Activated T-cell treated with anti-CD3 and anti-CD28 coated beads, Interleukin-2, amount 50 U/mL, for 24 hours (primary cell): ENCODE results near the gene PARVB.

ENCODE experiments used
- DNase-seq: peaks from one replicate; pipeline ENCODE4 v3.0.0-alpha.2; 2020
- H3K27ac Mint-ChIP-seq: 2 replicates; pipeline ENCODE4 v1.8.0; 2020; ENCODE audit warnings: mild to moderate bottlenecking, mixed read lengths
- H3K27me3 Mint-ChIP-seq: 2 replicates; pipeline ENCODE4 v1.8.0; 2020; ENCODE audit warnings: mixed read lengths
- H3K36me3 Mint-ChIP-seq: 2 replicates; pipeline ENCODE4 v1.8.0; 2020; ENCODE audit warnings: low read depth, mixed read lengths
- H3K4me1 Mint-ChIP-seq: 2 replicates; pipeline ENCODE4 v1.8.0; 2020; ENCODE audit warnings: low read depth, mixed read lengths
- H3K4me3 Mint-ChIP-seq: 2 replicates; pipeline ENCODE4 v1.8.0; 2020; ENCODE audit warnings: mild to moderate bottlenecking, moderate library complexity, mixed read lengths
- H3K9me3 Mint-ChIP-seq: 2 replicates; pipeline ENCODE4 v1.8.0; 2020; ENCODE audit warnings: mixed read lengths

PARVB gene

DNA sequence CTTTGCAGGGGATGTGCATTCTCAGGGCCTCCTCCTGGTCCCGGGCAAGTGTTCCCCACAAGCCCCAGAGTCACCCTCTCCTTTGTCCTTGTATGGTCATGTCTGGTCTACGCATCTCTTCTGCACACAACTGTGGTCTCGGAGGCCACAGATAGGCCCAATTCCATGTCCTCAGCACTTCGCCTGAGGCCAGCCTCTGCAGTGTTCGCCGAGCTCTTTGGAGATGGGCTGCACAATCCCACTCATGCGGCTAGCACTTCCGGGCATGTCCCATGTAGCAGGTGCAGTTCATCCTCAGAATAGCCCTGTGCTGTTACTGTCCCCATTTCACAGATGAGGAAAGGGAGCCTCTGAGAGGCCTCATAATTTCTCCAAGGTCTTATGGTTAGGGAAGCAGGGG is 164.2 kb downstream of the PARVB start:
- H3K27me3 Mint-ChIP-seq, result no peaks in the 10 kb centered on the region
- no peak overlapping the region for H3K27ac Mint-ChIP-seq
- no peak for DNase-seq
- no peaks in the 10 kb centered on the region for H3K9me3 Mint-ChIP-seq
- peaks cover 36% of the 10 kb centered on the region for H3K36me3 Mint-ChIP-seq
- no peak overlapping the region for H3K4me3 Mint-ChIP-seq
- H3K4me1 Mint-ChIP-seq, result peaks cover 38% of the 10 kb centered on the region

DNA sequence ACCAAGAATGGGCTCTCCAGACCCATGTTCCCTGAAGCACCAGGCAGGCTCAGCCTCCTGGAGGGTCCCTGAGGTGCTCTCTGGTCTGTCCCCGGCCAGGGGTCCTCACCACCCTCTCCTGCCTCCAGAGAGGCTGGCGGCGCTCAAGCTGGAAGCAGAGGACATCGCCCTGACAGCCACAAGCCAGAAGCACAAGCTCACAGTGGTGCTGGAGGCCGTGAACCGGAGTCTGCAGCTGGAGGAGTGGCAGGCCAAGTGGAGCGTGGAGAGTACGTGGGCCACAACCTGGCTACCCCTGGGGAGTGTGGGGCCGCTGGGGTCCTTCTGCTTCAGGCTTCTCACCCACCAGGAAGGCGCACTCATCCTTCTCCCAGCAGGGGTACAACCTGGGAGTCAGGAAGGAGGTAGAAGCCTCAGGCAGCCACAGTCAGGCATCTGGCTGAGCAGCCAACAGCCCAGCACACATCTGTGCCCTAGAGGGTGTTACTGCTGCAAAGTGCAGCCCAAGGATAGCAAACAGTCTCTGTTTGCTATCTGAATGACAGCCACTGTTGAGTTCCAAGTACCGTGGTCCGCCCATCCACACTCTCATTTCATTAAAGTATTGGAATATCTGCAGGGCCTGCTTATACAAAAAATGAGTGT is 165.0 kb downstream of the PARVB start:
- H3K36me3 Mint-ChIP-seq, result peaks cover 36% of the 10 kb centered on the region
- no peak overlapping the region for H3K4me3 Mint-ChIP-seq
- DNase-seq, result no peak
- no peaks in the 10 kb centered on the region for H3K9me3 Mint-ChIP-seq
- no peaks in the 10 kb centered on the region for H3K27me3 Mint-ChIP-seq
- H3K4me1 Mint-ChIP-seq, result peaks cover 40% of the 10 kb centered on the region
- no peak overlapping the region for H3K27ac Mint-ChIP-seq

DNA sequence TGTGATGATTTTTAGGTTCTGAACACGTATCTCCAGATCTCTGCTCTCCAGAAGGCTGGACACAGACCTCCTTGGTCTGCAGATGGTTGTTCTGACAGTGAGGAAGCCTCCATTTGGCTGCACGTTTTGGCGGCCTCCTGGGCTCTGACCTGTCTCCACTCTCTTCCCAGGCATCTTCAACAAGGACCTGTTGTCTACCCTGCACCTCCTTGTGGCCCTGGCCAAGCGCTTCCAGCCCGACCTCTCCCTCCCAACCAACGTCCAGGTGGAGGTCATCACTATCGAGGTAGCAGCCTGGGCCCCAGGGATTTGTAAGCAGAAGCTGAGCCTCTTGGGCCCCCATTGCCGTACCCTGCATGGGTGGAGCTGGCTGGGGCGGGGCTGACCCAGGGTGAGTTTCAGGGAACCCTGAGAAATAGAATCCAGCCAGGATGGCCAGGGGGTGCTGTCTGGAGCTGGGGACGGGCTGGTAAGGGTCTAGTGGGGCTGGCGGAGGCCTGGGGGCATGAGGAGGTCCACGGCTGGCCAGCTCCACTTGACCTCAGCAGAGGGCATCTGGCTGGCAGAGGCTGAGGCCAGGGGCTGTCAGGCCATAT is 166.4 kb downstream of the PARVB start:
- Mint-ChIP-seq H3K27me3 (no peaks in the 10 kb centered on the region), H3K4me1 (peaks cover 43% of the 10 kb centered on the region), H3K27ac (peak overlapping the region; percentile 71), H3K4me3 (no peak overlapping the region), H3K9me3 (no peaks in the 10 kb centered on the region), H3K36me3 (peaks cover 38% of the 10 kb centered on the region)
- no peak for DNase-seq

DNA sequence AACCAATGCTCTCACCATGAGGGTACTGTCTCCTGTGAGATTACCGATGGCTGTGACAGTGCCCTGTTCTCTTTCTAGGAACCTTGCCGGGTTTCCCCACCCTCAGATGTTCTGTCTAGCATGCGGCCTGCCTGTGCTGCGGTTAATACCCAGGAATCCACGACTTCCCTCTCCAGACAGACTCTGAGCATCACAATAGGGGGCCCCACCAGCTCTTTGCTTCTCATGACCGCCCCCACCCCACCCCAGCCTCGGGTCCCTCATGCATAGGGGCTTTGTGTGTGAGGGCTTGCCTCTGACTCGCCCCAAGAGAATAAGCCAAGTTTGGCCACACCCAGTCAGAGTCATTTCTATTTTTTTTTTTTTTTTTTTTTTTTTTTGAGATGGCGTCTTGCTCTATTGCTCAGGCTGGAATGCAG is 166.9 kb downstream of the PARVB start:
- Mint-ChIP-seq H3K9me3 (no peaks in the 10 kb centered on the region), H3K4me1 (peaks cover 43% of the 10 kb centered on the region), H3K27ac (no peak overlapping the region), H3K4me3 (no peak overlapping the region), H3K27me3 (no peaks in the 10 kb centered on the region), H3K36me3 (peaks cover 40% of the 10 kb centered on the region)
- DNase-seq, result peak; percentile 55

DNA sequence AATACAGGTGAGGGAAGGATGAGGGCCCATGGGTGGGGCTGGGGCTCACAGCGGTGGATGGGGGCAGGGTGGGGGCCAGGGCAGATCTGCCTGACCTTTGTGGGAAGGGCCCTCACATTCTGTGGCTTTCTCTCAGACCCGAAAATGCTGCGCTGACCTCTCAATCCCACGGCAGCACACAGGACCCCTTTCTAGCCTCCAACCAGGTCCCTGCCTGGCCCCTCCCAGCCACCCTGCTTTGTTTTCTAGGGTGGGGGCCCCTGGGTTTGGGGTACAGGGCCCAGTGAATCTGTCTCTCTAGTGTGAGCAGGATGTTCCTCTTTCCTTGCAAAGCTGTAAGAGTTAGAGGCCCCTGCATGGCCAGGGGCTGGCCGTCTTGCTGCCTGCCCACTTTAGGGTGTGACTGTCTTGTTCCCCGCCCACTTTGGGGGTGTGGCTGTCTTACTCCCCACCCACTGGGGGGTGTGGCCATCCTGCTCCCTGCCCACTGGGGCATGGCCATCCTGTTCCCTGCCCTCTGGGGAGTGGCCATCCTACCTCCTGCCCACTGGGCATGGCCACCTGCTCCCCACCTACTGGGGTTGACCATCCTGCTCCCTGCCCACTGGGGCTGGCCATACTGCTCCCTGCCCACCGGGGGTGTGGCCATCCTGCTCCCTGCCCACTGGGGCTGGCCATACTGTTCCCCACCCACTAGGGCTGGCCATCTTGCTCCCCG is 168.2 kb downstream of the PARVB start:
- Mint-ChIP-seq H3K36me3 (peaks cover 43% of the 10 kb centered on the region), H3K4me1 (peaks cover 43% of the 10 kb centered on the region), H3K27me3 (no peaks in the 10 kb centered on the region), H3K27ac (no peak overlapping the region), H3K9me3 (no peaks in the 10 kb centered on the region), H3K4me3 (no peak overlapping the region)
- DNase-seq, result peak; percentile 65

DNA sequence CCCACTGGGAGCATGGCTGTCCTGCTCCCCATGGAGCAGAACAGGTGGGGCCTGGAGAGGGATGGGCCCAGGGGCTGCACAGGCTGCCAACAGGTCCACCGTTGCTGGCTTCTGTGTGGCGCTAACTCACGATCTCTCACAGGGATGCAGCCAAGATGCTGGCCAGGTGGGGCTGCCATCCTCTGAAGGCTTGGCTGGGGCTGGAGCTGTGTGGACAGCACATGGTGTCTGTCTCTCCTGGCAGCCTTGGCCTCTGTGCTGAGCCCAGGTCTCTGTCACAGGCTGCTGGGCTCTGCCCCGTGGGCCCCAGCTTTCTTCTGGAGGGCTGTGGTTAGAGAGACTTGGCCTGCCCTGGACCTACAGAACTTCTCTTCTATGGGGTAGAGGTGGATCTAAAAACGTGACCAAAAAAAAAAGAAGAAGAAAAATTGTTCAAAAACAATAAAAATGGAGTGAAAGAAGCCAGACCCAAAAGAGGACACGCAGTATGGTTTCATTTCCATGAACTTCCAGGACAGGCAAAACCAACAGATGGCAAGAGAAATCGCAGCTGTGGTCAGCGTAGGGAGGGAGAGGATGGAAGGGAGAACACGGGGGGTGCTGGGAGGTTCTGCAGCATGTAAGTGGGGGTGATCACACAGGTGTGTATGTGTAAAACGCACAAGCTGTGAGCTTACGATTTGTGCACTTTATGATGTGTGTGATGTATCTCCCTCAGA is 168.9 kb downstream of the PARVB start:
- DNase-seq, result no peak
- Mint-ChIP-seq H3K9me3 (no peaks in the 10 kb centered on the region), H3K27me3 (no peaks in the 10 kb centered on the region), H3K36me3 (peaks cover 48% of the 10 kb centered on the region), H3K4me1 (peaks cover 43% of the 10 kb centered on the region), H3K4me3 (no peak overlapping the region), H3K27ac (peak overlapping the region; percentile 44)

DNA sequence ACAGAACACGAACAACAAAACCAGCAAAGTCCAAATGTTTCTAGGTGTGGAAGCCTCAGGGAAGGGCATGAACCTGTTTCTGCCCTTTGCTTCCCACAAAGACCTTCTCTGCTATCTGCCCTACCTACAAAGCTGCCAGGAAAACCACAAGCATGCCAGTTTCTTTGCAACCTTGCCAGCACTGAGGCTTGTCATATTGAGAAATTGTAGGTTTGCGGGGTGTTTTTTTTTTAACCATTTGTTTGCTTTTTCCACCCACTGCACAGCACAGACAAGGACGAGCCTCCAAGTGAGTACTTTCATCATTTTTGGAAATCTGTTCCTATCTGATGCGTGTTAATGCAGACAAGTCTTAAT is 169.4 kb downstream of the PARVB start:
- no peaks in the 10 kb centered on the region for H3K9me3 Mint-ChIP-seq
- DNase-seq, result no peak
- H3K4me3 Mint-ChIP-seq, result no peak overlapping the region
- no peaks in the 10 kb centered on the region for H3K27me3 Mint-ChIP-seq
- H3K36me3 Mint-ChIP-seq, result peaks cover 53% of the 10 kb centered on the region
- peaks cover 43% of the 10 kb centered on the region for H3K4me1 Mint-ChIP-seq
- peak overlapping the region; percentile 11 for H3K27ac Mint-ChIP-seq

DNA sequence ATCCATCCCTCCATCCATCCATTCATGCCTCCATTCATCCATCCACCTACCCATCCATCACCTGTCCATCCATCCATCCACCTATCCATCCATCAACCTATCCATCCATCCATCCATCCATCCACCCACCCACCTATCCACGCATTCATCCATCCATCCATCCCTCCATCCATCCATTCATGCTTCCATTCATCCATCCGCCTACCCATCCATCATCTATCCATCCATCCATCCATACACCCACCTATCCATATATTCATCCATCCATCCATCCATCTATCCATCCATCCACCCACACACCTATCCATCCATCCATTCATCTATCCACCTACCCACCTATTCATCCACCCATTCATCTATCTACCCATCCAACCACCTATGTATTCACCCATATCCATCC is 170.5 kb downstream of the PARVB start:
- peaks cover 48% of the 10 kb centered on the region for H3K4me1 Mint-ChIP-seq
- peaks cover 63% of the 10 kb centered on the region for H3K36me3 Mint-ChIP-seq
- H3K27ac Mint-ChIP-seq, result no peak overlapping the region
- H3K27me3 Mint-ChIP-seq, result no peaks in the 10 kb centered on the region
- no peak overlapping the region for H3K4me3 Mint-ChIP-seq
- DNase-seq, result no peak
- no peaks in the 10 kb centered on the region for H3K9me3 Mint-ChIP-seq

DNA sequence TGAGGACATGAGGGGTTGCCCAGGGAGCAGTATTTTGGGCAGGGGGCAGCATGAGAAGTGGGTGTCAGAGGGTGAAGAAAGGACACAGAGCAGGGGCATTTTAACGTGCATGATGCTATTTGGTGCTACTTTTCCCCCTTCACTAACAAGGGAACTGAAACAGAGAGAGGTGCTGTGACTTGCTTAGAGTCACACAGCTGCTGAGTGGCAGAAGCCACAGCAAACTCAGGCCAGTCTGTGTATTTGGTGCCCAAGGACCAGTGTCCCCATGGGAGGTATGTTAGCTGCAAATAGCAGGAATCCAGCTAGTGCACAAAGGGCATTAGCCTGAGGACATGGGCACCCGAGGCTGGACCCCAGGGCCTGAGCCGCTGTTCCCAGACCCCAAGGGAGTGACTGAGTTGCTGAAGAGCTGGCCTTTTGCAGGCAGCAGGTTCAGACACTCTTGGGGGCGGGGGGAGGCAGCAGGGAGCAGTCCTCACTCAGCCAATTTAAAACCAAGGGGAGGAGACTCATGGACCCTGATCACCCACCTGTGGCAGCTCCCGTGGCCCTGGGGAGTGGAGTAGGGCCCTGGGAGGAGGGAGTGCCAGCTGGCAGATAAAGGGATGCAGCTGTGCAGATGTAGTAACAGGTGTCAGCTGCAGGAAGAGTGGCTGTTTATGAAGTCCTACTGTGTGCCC is 171.2 kb downstream of the PARVB start:
- no peaks in the 10 kb centered on the region for H3K27me3 Mint-ChIP-seq
- no peaks in the 10 kb centered on the region for H3K9me3 Mint-ChIP-seq
- peaks cover 69% of the 10 kb centered on the region for H3K36me3 Mint-ChIP-seq
- H3K4me3 Mint-ChIP-seq, result no peak overlapping the region
- H3K27ac Mint-ChIP-seq, result no peak overlapping the region
- H3K4me1 Mint-ChIP-seq, result peaks cover 47% of the 10 kb centered on the region
- no peak for DNase-seq

DNA sequence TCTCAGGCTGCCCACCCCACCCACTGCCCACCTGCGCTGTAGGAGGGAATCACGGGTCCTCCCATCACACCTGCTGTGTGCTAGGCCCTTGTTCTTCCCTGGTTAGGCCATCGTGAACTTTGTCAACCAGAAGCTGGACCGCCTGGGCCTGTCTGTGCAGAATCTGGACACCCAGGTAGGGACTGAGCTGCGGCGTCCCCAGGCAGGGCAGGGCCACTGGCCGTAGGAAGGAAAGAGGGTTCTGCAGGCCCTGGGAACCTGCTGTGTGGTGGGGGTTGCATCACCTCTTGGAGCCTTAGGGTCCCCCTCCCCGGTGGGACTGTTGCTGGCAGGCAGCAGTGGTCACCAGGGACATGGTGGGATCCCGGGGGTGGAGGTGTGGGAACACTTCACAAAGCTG is 172.1 kb downstream of the PARVB start:
- no peak overlapping the region for H3K27ac Mint-ChIP-seq
- H3K4me1 Mint-ChIP-seq, result peaks cover 40% of the 10 kb centered on the region
- no peaks in the 10 kb centered on the region for H3K9me3 Mint-ChIP-seq
- H3K36me3 Mint-ChIP-seq, result peaks cover 78% of the 10 kb centered on the region
- no peaks in the 10 kb centered on the region for H3K27me3 Mint-ChIP-seq
- DNase-seq, result no peak
- no peak overlapping the region for H3K4me3 Mint-ChIP-seq

DNA sequence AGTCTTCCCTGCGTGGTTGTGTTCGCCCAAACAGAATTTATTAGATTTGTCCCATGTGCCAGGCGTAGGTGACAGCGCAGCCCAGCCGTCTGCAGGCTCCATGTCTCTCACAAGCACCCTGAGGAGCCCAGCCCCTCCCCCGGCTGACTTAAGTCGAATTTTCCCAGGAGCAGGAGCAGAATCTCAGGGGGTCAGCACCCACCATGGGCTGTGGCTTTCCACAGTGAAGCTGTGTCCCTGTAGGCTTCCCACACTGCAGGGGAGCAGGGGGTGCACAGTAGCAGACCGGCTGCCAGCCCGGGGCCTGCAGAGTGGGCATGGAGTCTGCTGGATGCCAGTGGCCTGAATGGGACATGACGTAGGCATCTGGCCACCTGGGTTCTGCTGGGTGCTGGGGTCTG is 172.6 kb downstream of the PARVB start:
- H3K9me3 Mint-ChIP-seq, result no peaks in the 10 kb centered on the region
- no peak for DNase-seq
- H3K4me1 Mint-ChIP-seq, result peaks cover 35% of the 10 kb centered on the region
- peaks cover 81% of the 10 kb centered on the region for H3K36me3 Mint-ChIP-seq
- no peak overlapping the region for H3K4me3 Mint-ChIP-seq
- H3K27ac Mint-ChIP-seq, result no peak overlapping the region
- H3K27me3 Mint-ChIP-seq, result no peaks in the 10 kb centered on the region

DNA sequence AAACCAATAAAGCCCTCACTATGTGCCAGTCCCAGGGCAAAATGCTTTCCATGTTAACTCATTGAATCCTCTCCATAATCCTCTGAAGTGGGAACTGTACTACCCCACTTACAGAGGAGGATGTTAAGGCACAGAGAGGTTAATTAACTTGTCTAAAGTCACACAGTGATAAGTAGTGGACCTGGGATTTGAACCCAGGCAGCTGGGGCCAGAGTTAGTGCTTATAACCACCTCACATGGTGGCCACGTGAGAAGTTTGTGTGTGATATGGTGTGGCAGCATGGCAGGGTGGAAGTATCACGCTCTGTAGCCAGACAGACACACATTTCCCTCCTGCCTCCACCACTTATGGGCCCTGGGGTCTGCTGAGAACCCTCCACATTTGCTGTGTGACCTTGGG is 173.2 kb downstream of the PARVB start:
- Mint-ChIP-seq H3K27ac (no peak overlapping the region), H3K9me3 (no peaks in the 10 kb centered on the region), H3K27me3 (no peaks in the 10 kb centered on the region), H3K4me3 (no peak overlapping the region), H3K4me1 (peaks cover 32% of the 10 kb centered on the region), H3K36me3 (peaks cover 84% of the 10 kb centered on the region)
- no peak for DNase-seq

DNA sequence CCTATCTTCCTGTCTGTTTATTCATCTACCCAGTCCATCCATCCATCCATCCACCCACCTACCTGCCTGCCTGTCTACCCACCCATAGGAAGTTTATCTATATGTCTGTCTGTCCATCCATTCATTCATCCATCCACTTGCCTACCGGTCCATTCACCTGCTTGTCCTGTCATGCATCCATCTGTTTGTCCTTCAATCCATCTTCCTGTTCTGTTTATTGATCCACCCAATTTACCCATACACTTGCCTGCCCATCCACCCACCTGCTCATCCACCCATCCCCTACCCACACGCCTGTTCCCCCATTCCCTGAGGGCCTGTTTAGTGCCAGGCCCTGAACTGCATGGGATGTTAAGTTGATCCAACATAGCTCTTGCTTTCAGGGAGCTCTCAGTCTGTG is 175.1 kb downstream of the PARVB start:
- no peaks in the 10 kb centered on the region for H3K27me3 Mint-ChIP-seq
- H3K9me3 Mint-ChIP-seq, result no peaks in the 10 kb centered on the region
- H3K4me3 Mint-ChIP-seq, result no peak overlapping the region
- H3K27ac Mint-ChIP-seq, result no peak overlapping the region
- no peak for DNase-seq
- H3K36me3 Mint-ChIP-seq, result peaks cover 83% of the 10 kb centered on the region
- peaks cover 15% of the 10 kb centered on the region for H3K4me1 Mint-ChIP-seq

DNA sequence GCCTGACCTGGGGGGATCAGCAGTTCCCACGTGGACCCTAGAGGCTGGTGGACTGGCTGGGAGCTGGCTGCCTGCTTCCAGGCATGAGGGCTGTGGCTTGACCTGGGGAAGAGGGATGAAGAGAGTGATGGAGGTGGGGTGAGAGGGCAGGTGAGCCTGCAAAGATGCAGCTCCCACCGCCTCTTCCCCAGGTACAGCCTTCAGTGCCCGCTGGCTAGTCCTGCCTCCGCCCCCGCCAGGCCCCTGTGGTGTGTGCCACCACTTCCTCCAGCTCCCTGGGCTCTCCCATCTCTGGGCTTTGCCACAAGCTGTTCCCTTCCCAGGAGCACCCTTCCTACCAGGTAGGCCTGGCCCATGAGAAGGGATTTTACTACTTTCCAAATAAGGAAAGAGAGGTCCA is 175.8 kb downstream of the PARVB start:
- H3K36me3 Mint-ChIP-seq, result peaks cover 82% of the 10 kb centered on the region
- no peak overlapping the region for H3K4me3 Mint-ChIP-seq
- H3K9me3 Mint-ChIP-seq, result no peaks in the 10 kb centered on the region
- peaks cover 8% of the 10 kb centered on the region for H3K4me1 Mint-ChIP-seq
- no peak for DNase-seq
- no peaks in the 10 kb centered on the region for H3K27me3 Mint-ChIP-seq
- H3K27ac Mint-ChIP-seq, result no peak overlapping the region
